ENCODE results near the gene FMNL2.

DNA sequence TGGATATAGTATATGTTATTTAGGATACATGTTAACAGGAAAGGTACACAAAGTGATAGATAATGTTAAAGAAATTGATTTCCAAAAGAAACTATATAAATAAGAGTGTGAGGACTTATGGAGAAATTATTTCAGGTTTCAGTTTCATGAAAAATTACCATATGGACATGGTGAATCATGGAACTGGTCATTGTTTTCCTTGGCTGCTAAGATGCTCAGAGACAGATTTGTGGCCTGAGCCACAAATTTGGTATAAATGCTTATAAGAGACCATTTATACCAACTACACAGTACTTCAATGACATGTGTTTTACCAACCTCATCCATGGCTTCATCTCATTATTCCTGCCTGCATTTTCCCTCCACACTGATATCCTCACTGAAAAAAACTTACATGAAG is 188.1 kb downstream of the FMNL2 start:
- TF ChIP-seq POLR2A (IDR thresholded peaks at IDR 0.05; ENCODE audit: low read depth, low read length): no peak
- no peak for TF ChIP-seq POLR2AphosphoS5 (IDR thresholded peaks at IDR 0.05; ENCODE audit: low read depth, low read length)
- TF ChIP-seq TAF1 (IDR thresholded peaks at IDR 0.05; ENCODE audit: low read depth, low read length): no peak
- TF ChIP-seq PAX5 (IDR thresholded peaks at IDR 0.05; ENCODE audit: insufficient read depth, low read length, severe bottlenecking): no peak
